GM12864 (cell line): ENCODE data around the gene BAIAP2L1.
A peak's percentile ranks its signal among the peaks of the same experiment; 100 is the strongest.
"Not testable (repeated sequence)": the region's sequence is repeated elsewhere in the genome, so short reads cannot be mapped to it uniquely, and the experiment has no call there.

Experiments
- DNase-seq: peaks from one replicate; pipeline ENCODE4 v3.0.0-alpha.2; 2011; ENCODE audit warnings: low read depth
- H3K4me3 ChIP-seq: 2 replicates; pipeline ENCODE4 v1.5.1; 2011; ENCODE audit warnings: mild to moderate bottlenecking, low read depth, low read length, control low read depth
- CTCF ChIP-seq: IDR thresholded peaks from 2 replicates; pipeline ENCODE4 v1.5.1; 2011; ENCODE audit warnings: low read depth, mild to moderate bottlenecking, moderate library complexity, low read length, control low read depth, inconsistent platforms; ENCODE audit errors: missing control alignments

The BAIAP2L1 gene

GRCh38 chr7:98420966-98421612 lies 20.2 kb upstream of the BAIAP2L1 start:
- no peak overlapping the region for H3K4me3 ChIP-seq
- DNase-seq, result no peak

DNA sequence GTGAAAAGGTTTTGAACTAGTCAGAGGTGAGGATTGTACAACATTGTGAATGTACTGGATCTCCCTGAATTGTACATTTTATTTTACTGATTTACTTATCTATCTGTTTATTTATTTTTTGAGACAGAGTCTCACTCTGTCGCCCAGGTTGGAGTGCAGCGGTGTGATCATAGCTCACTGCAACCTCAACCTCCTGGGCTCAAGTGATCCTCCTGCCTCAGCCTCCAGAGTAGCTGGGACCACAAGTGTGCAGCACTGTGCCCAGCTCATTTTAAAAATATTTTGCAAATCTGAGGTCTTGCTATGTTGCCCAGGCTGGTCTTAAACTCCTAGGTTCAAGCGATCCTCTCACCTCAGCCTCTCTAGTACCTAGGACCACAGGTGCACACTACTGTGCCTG lies 19.1 kb upstream of the BAIAP2L1 start:
- not testable (repeated sequence) for H3K4me3 ChIP-seq, DNase-seq

More at GRCh38 chr7:98420966-98421612, 20.2 kb upstream of the BAIAP2L1 start:
- peak; percentile 99 for TF ChIP-seq CTCF

DNA sequence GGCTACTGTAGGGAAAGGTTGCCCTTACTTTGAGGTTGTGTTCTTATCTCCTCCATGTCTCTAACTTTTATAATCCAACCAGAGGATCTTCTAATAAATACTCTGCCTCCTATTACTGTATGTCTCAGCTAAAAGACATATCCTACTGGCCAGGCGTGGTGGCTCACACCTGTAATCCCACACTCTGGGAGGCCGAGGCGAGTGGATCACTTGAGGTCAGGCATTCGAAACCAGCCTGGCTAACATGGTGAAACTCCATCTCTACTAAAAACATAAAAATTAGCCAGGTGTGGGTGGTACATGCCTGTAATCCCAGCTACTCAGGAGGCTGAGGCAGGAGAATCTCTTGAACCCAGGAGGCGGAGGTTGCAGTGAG lies 18.4 kb upstream of the BAIAP2L1 start:
- not testable (repeated sequence) for H3K4me3 ChIP-seq, DNase-seq

- DNase-seq, result no peak
- no peak for TF ChIP-seq CTCF
- H3K4me3 ChIP-seq, result no peak overlapping the region
Measured at GRCh38 chr7:98418636-98419315, 17.9 kb upstream of the BAIAP2L1 start.

- H3K4me3 ChIP-seq, result no peak overlapping the region
- no peak for TF ChIP-seq CTCF
- DNase-seq, result no peak
Measured at GRCh38 chr7:98418271-98418635, 17.4 kb upstream of the BAIAP2L1 start.

GRCh38 chr7:98417604-98418270 lies 16.8 kb upstream of the BAIAP2L1 start:
- not testable (repeated sequence) for DNase-seq, H3K4me3 ChIP-seq

DNA sequence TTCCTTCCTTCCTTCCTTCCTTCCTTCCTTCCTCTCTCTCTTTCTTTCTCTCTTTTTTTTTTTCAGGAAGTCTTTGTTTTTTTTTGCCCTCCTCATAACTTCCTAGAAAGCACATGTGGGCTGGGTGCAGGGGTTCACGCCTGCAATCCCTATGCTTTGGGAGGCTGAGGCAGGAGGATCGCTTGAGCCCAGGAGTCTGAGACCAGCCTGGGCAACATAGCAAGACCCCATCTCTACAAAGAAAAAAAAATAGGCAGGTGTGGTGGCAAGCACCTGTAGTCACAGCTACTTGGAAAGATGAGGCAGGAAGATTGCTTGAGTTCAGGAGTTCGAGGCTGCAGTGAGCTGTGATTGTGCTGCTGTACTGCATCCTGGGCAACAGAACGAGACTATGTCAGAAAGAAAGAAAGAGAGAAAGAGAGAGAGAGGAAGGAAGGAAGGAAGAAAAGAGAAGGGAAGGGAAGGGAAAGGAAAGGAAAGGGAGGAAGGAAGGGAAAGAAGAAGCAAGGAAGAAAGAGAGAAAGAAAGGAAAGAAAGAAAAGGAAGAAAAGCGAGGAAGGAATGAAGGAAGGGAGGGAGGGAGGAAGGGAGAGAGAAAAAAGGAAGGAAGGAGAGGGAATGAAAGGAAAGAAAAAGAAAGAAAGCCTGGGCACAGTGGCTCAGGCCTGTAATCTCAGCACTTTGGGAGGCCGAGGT lies 13.5 kb upstream of the BAIAP2L1 start:
- H3K4me3 ChIP-seq, result no peak overlapping the region
- no peak for DNase-seq
- no peak for TF ChIP-seq CTCF

- H3K4me3 ChIP-seq, DNase-seq: not testable (repeated sequence)
Measured at GRCh38 chr7:98413655-98414054, 12.8 kb upstream of the BAIAP2L1 start.

- DNase-seq, result no peak
- no peak overlapping the region for H3K4me3 ChIP-seq
Measured at GRCh38 chr7:98409843-98410242, 9.0 kb upstream of the BAIAP2L1 start.

GRCh38 chr7:98408146-98408545 lies 7.3 kb upstream of the BAIAP2L1 start:
- H3K4me3 ChIP-seq, DNase-seq: not testable (repeated sequence)

More at GRCh38 chr7:98409843-98410242, 9.0 kb upstream of the BAIAP2L1 start:
- TF ChIP-seq CTCF, result no peak
